AG04449 (cell line): ENCODE data around the gene SYT8.

Experiments used
- CTCF ChIA-PET: fragments of 350-600 bp; formaldehyde crosslinking; extraction: SDS; loops from one replicate; lab custom pipeline; 2021; ENCODE audit warnings: antibody characterized with exemption; lab: Yijun Ruan, JAX
- POLR2A ChIA-PET: fragments of 400-600, 350-600 bp; formaldehyde crosslinking; extraction: SDS; loops from one replicate; lab custom pipeline; 2020; ENCODE audit warnings: antibody characterized with exemption, inconsistent platforms; lab: Yijun Ruan, JAX
- DNase-seq: peaks from one replicate; pipeline ENCODE4 v3.0.0-alpha.2; 2010; ENCODE audit warnings: low read depth, low spot score
- H3K4me3 ChIP-seq: 2 replicates; pipeline ENCODE4 v1.5.1; 2011; ENCODE audit warnings: low read depth, mild to moderate bottlenecking, control low read depth, low read length
- CTCF ChIP-seq: IDR thresholded peaks from one replicate; pipeline ENCODE4 v1.5.1; 2011; ENCODE audit warnings: mild to moderate bottlenecking, moderate library complexity, low read length, control low read depth, inconsistent platforms; ENCODE audit not compliant: insufficient read depth; ENCODE audit errors: missing control alignments

The SYT8 gene

DNA sequence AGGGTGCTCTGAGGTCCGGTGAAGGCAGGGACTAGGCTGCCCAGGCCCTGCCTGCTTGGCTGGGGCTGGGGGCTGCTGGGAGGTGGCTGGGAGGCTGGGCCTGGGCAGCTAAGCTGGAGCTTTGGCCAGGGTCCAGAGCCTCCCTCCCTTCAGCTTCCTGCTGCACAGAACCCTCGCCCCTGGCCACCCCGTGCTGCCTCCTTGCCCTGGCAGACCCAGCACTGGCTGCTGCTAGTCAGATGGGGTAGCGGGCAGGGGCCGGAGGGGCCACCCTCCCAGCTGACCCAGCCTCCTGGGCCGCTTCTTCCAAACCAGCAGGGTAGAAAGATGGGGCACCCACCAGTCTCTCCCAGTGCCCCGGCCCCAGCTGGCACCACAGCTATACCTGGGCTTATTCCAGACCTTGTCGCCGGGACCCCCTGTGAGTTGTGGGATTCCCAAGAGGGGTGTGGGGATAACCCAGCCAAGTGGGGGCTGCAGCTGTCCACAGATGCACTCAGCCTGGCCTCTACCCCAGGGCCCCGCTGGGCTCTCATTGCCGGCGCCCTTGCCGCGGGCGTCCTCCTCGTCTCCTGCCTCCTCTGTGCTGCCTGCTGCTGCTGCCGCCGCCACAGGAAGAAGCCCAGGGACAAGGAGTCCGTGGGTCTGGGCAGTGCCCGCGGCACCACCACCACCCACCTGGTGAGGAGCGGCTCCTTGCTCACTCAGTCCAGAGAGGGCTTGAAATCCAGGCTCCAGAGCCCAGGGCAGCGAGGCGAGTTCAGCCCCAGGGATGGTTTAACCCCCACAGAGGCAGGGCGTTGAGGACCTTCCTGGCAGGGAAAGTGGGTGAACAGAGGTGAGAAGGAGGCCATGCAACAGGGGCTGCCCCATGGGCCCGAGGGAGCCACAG is at the start of gene SYT8:
TSS of gene SYT8 (plus strand) at position 212 of the 892 bp plus-strand sequence. CDS start at position 328, 116 bp downstream.
- no peak within 1 kb of the TSS for H3K4me3 ChIP-seq
- DNase-seq = no peak
- TF ChIP-seq CTCF = no peak
- CTCF ChIA-PET = interaction anchor here (0.8 to 13.7 kb wide), 20 partner anchors 12 to 318 kb away, joined by 3 to 671 read pairs (median 15); partner anchors contain the start of gene MRPL23
- POLR2A ChIA-PET = no interaction called here

DNA sequence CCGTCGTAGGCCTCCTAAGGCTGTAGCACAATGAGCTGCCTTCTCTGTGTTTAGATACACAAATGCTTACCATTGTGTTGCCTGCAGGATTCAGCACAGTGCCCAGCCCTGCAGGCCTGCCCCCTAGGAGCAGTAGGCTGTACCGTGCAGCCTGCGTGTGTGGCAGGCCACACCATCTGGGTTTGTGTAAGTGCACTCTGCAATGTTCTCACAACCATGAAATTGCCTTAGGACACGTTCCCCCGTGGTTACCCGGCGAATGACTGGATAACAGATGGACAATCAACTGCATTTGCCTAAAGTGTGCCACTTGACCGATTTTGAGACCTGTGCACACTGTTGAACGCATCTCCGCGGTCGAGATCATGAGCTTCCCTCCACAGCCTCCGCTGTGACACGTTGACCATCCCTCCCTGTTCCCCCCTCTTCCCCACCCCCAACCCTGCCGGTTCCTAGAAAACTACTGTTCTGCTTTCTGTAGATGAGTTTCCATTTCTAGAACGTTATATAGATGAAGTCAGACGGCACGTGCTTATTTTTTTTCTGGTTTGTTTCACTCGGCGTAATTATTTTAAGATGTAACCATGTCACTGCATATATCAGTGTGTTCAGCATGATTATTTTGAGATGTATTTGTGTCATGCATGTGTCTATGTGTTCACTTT is 48.9 kb upstream of the SYT8 start:
- POLR2A ChIA-PET = no interaction called here
- DNase-seq = no peak
- TF ChIP-seq CTCF = peak; percentile 1
- CTCF ChIA-PET = interaction anchor here (1.4 kb wide), 1 partner anchor 47 kb away, joined by 3 read pairs; no protein-coding TSS in a partner anchor
- H3K4me3 ChIP-seq = no peak overlapping the region

- no peak overlapping the region for H3K4me3 ChIP-seq
- no peak for TF ChIP-seq CTCF
- DNase-seq = no peak
- POLR2A ChIA-PET = no interaction called here
- CTCF ChIA-PET = interaction anchor here (1.4 kb wide), 1 partner anchor 47 kb away, joined by 3 read pairs; no protein-coding TSS in a partner anchor
Measured at GRCh38 chr11:1786466-1786865, 48.3 kb upstream of the SYT8 start.

- CTCF ChIA-PET = interaction anchor here (1.6 kb wide), 1 partner anchor 98 kb away, joined by 9 read pairs; no protein-coding TSS in a partner anchor
- TF ChIP-seq CTCF = no peak
Measured at GRCh38 chr11:1791912-1792311, 42.9 kb upstream of the SYT8 start.

GRCh38 chr11:1792461-1792860 is 42.3 kb upstream of the SYT8 start:
- no peak for DNase-seq
- CTCF ChIA-PET = interaction anchor here (1.6 kb wide), 1 partner anchor 99 kb away, joined by 9 read pairs; no protein-coding TSS in a partner anchor
- TF ChIP-seq CTCF = no peak
- H3K4me3 ChIP-seq = no peak overlapping the region
- POLR2A ChIA-PET = no interaction called here

More at GRCh38 chr11:1791912-1792311, 42.9 kb upstream of the SYT8 start:
- POLR2A ChIA-PET = no interaction called here
- DNase-seq = no peak
- no peak overlapping the region for H3K4me3 ChIP-seq
